CD14-positive monocyte (primary cell): ENCODE results near the gene FAM20C. TPM values are rescaled to one million over a fixed set of nuclear protein-coding genes. Genes with fewer than 3 reads are reported as not detected.

Source experiments
- DNase-seq, 3 donors: peaks; one replicate each; pipeline ENCODE4 v3.0.0-alpha.2; 2011 to 2022
- H2AFZ ChIP-seq: 2 replicates; pipeline ENCODE4 v1.6.0; 2012; ENCODE audit warnings: mild to moderate bottlenecking, low read depth, low read length, inconsistent platforms; ENCODE audit not compliant: insufficient read depth, poor library complexity, severe bottlenecking
- H3K27ac ChIP-seq, 2 donors: 1 replicate in 1 of 2; 2 replicates in 1 of 2; pipeline ENCODE4 v1.5.1; 2012 to 2013; ENCODE audit warnings: low read length in 2 of 2, control low read depth in 1 of 2, inconsistent platforms in 1 of 2, low read depth in 1 of 2, mild to moderate bottlenecking in 1 of 2
- H3K27me3 ChIP-seq, 2 donors: one replicate each; pipeline versions ENCODE4 v1.6.0 to v1.6.1; 2011 to 2013; ENCODE audit warnings: low read length in 2 of 2; ENCODE audit not compliant: control insufficient read depth in 2 of 2, insufficient read depth in 2 of 2
- H3K36me3 ChIP-seq, 2 donors: replicated peaks in 1 of 2; 1 replicate in 1 of 2; 2 replicates in 1 of 2; pipeline versions ENCODE4 v1.5.1 to v1.6.1; 2012 to 2013; ENCODE audit warnings: low read length in 2 of 2, control low read depth in 1 of 2, inconsistent platforms in 1 of 2, mild to moderate bottlenecking in 1 of 2; ENCODE audit not compliant: insufficient read depth in 2 of 2, control insufficient read depth in 1 of 2
- H3K4me1 ChIP-seq, 2 donors: 1 replicate in 1 of 2; 2 replicates in 1 of 2; pipeline versions ENCODE4 v1.5.1 to v1.6.1; 2012 to 2013; ENCODE audit warnings: low read length in 2 of 2, control low read depth in 1 of 2, inconsistent platforms in 1 of 2, mild to moderate bottlenecking in 1 of 2, moderate library complexity in 1 of 2; ENCODE audit not compliant: insufficient read depth in 2 of 2, control insufficient read depth in 1 of 2
- H3K4me2 ChIP-seq: replicated peaks from 2 replicates; pipeline ENCODE3; 2012; ENCODE audit warnings: low read length, moderate library complexity, mild to moderate bottlenecking; ENCODE audit not compliant: poor library complexity, severe bottlenecking; ENCODE audit errors: extremely low read depth
- H3K4me3 ChIP-seq, 3 experiments: fragments of 200-600 bp in 1 of 3; sonication (generic) in 1 of 3; replicated peaks in 1 of 3; 1 replicate in 2 of 3; 2 replicates in 1 of 3; pipeline ENCODE4 v1.5.1; 2011 to 2013; ENCODE audit warnings: low read length in 3 of 3, mild to moderate bottlenecking in 3 of 3, control low read depth in 2 of 3, low read depth in 2 of 3, inconsistent platforms in 1 of 3, moderate library complexity in 1 of 3
- H3K79me2 ChIP-seq: 2 replicates; pipeline ENCODE4 v1.6.0; 2012; ENCODE audit warnings: mild to moderate bottlenecking, control low read depth, inconsistent platforms, low read length, moderate library complexity; ENCODE audit not compliant: insufficient read depth
- H3K9ac ChIP-seq: 2 replicates; pipeline ENCODE4 v1.6.0; 2017; ENCODE audit warnings: low read length, mild to moderate bottlenecking; ENCODE audit not compliant: insufficient read depth, poor library complexity, severe bottlenecking
- H3K9me3 ChIP-seq, 2 donors: replicated peaks in 1 of 2; 1 replicate in 1 of 2; 2 replicates in 1 of 2; pipeline versions ENCODE4 v1.5.1 to v1.6.1; 2012 to 2013; ENCODE audit warnings: low read length in 2 of 2, control low read depth in 1 of 2; ENCODE audit not compliant: control insufficient read depth in 1 of 2, insufficient read depth in 1 of 2
- H4K20me1 ChIP-seq: 2 replicates; pipeline ENCODE4 v1.6.0; 2012; ENCODE audit warnings: mild to moderate bottlenecking, low read length, control low read depth, moderate library complexity; ENCODE audit not compliant: insufficient read depth
- H3K27ac Mint-ChIP-seq, 7 donors: one replicate each; pipeline ENCODE4 v1.8.0; 2020; ENCODE audit warnings: mild to moderate bottlenecking in 7 of 7, mixed read lengths in 7 of 7, moderate library complexity in 6 of 7, inconsistent platforms in 2 of 7
- H3K27me3 Mint-ChIP-seq, 3 donors: one replicate each; pipeline ENCODE4 v1.8.0; 2021 to 2022; ENCODE audit warnings: low read depth in 3 of 3, mild to moderate bottlenecking in 3 of 3, mixed read lengths in 3 of 3, moderate library complexity in 3 of 3, inconsistent platforms in 1 of 3
- H3K36me3 Mint-ChIP-seq, 2 donors: one replicate each; pipeline ENCODE4 v1.8.0; 2020; ENCODE audit warnings: mixed read lengths in 2 of 2, inconsistent platforms in 1 of 2, mild to moderate bottlenecking in 1 of 2
- H3K4me1 Mint-ChIP-seq: one replicate; pipeline ENCODE4 v1.8.0; 2020; ENCODE audit warnings: mild to moderate bottlenecking, mixed read lengths
- H3K4me3 Mint-ChIP-seq, 2 donors: one replicate each; pipeline ENCODE4 v1.8.0; 2020; ENCODE audit warnings: mild to moderate bottlenecking in 2 of 2, mixed read lengths in 2 of 2, moderate library complexity in 1 of 2
- H3K9me3 Mint-ChIP-seq, 7 donors: one replicate each; pipeline ENCODE4 v1.8.0; 2020 to 2022; ENCODE audit warnings: mixed read lengths in 7 of 7, mild to moderate bottlenecking in 6 of 7, moderate library complexity in 6 of 7, inconsistent platforms in 2 of 7
- CTCF ChIP-seq: fragments of 200-600 bp; IDR thresholded peaks from one replicate; pipeline ENCODE4 v1.8.0; 2022; ENCODE audit warnings: antibody characterized with exemption, mild to moderate bottlenecking
- WGBS: methylation state at CpG from one replicate; pipeline ENCODE4 v1.1.5; 2013; ENCODE audit warnings: missing lambda C conversion rate; ENCODE audit not compliant: insufficient coverage; 5-methylcytosine and 5-hydroxymethylcytosine counted together
- intact Hi-C, 2 donors: fragments of 100-400 bp; cut with micrococcal nuclease; formaldehyde crosslinking; loops; one replicate each; pipeline versions ENCODE4 v1.15.0 to v1.15.1; 2023
- polyA plus RNA-seq, 3 donors: library from polyadenylated mRNA; depleted of rRNA in 1 of 3; unstranded in 2 of 3; stranded (reverse) in 1 of 3; fragments of 300-500 nt in 2 of 3; fragments of >200 nt in 1 of 3; fragmentation: Illumina TruSeq in 2 of 3; gene quantifications; 1 replicate in 2 of 3; 2 replicates in 1 of 3; pipeline ENCODE4 v1.2.3, GENCODE V29; 2012 to 2021

Gene FAM20C
- polyA plus RNA-seq, 3 donors: 1.2 to 32.2 (median 1.5) TPM

DNA sequence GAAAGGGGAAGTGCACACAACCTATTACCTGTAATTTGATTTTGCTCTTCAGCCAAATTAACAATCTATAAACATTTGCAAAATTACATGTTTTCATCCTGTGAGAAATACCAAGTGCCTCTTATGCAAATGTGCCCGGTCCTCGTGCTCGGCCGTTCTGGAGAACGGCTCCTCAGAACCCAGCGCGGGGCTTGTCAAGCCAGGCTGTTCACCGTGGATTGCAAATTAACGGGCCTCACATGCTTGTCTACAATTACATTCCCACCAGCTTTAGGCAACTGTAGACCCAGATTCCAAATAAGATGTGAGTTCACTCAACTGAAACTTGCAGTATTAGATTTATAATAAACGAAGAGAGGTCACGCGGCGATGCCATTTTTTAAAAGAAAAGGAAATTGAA is 106.4 kb downstream of the FAM20C start:
- no peaks in the 10 kb centered on the region for H3K36me3 ChIP-seq
- H3K79me2 ChIP-seq: no peaks in the 10 kb centered on the region
- WGBS: 88% methylated on average over 8 of the region's 13 CpGs
- H3K4me3 ChIP-seq: no peak overlapping the region
- H4K20me1 ChIP-seq: no peaks in the 10 kb centered on the region
- H3K36me3 Mint-ChIP-seq: no peaks in the 10 kb centered on the region
- no peak overlapping the region for H3K27ac Mint-ChIP-seq
- no peak overlapping the region for H3K4me2 ChIP-seq
- H3K4me1 ChIP-seq: no peaks in the 10 kb centered on the region
- no peak for TF ChIP-seq CTCF
- no peak overlapping the region for H3K9ac ChIP-seq
- no peaks in the 10 kb centered on the region for H3K9me3 Mint-ChIP-seq
- no peak overlapping the region for H3K4me3 Mint-ChIP-seq
- H3K27me3 Mint-ChIP-seq: peaks cover 5 to 11% (median 6%) of the 10 kb centered on the region in 3 donors
- no peak overlapping the region for H3K27ac ChIP-seq
- no peak for DNase-seq
- H2AFZ ChIP-seq: no peak overlapping the region
- no peaks in the 10 kb centered on the region for H3K27me3 ChIP-seq
- no peaks in the 10 kb centered on the region for H3K4me1 Mint-ChIP-seq
- no peaks in the 10 kb centered on the region for H3K9me3 ChIP-seq
- intact Hi-C loops: no loop called here

DNA sequence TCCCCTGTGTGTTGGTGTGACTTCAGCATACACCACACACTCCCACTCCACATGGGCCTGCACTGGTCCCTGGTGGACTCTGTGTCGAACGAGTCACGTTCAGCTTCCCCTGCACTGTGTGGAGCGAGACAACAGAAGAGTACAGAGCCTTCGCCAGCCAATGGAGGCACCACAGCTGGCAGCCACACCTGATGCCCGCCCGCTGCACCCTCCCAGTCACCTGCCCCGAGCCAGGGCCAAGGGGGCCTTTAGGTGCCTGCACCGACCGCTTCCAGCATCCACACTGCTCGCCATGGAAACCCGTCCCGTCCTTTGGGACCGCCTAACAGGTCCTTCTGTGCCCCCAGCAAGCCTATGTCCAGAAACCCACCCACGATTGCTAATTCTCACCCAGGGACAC is 106.8 kb downstream of the FAM20C start:
- no peak for DNase-seq
- Histone ChIP-seq H3K79me2 (no peaks in the 10 kb centered on the region), H3K27me3 (no peaks in the 10 kb centered on the region), H3K4me3 (no peak overlapping the region), H3K36me3 (no peaks in the 10 kb centered on the region), H2AFZ (no peak overlapping the region), H3K9ac (no peak overlapping the region), H3K4me2 (no peak overlapping the region), H4K20me1 (no peaks in the 10 kb centered on the region), H3K4me1 (no peaks in the 10 kb centered on the region), H3K9me3 (no peaks in the 10 kb centered on the region), H3K27ac (no peak overlapping the region)
- Mint-ChIP-seq H3K27ac (no peak overlapping the region), H3K36me3 (no peaks in the 10 kb centered on the region), H3K4me3 (no peak overlapping the region), H3K4me1 (no peaks in the 10 kb centered on the region), H3K27me3 (peaks cover 5 to 8% (median 6%) of the 10 kb centered on the region in 3 donors), H3K9me3 (peaks cover 0 to 1% (median 0%) of the 10 kb centered on the region in 7 donors)
- intact Hi-C loops: no loop called here
- 97% methylated on average over 14 of the region's 15 CpGs for WGBS
- no peak for TF ChIP-seq CTCF
